H9 (cell line): ENCODE measurements around the gene SDK1. TPM values are rescaled to one million over a fixed set of nuclear protein-coding genes. Genes with fewer than 3 reads are reported as not detected.

Experiments used
- DNase-seq: peaks from one replicate; pipeline ENCODE4 v3.0.0-alpha.2; 2017
- H2AFZ ChIP-seq: one replicate; pipeline ENCODE4 v1.6.1; 2013; ENCODE audit warnings: mild to moderate bottlenecking, low read length, control low read depth, moderate library complexity
- H2AK5ac ChIP-seq: 2 replicates; pipeline ENCODE4 v1.6.1; 2013; ENCODE audit warnings: low read length, control low read depth, mixed read lengths; ENCODE audit not compliant: insufficient read length
- H2BK120ac ChIP-seq: one replicate; pipeline ENCODE4 v1.6.1; 2013; ENCODE audit warnings: low read depth, mild to moderate bottlenecking, low read length, control low read depth, inconsistent platforms; ENCODE audit not compliant: poor library complexity, severe bottlenecking
- H2BK12ac ChIP-seq: 2 replicates; pipeline ENCODE4 v1.6.1; 2013; ENCODE audit warnings: low read length, control low read depth, mixed read lengths, low read depth; ENCODE audit not compliant: insufficient read length
- H2BK15ac ChIP-seq: 2 replicates; pipeline ENCODE4 v1.6.1; 2013; ENCODE audit warnings: low read depth, low read length, control low read depth
- H2BK20ac ChIP-seq: one replicate; pipeline ENCODE4 v1.6.1; 2013; ENCODE audit warnings: low read depth, mild to moderate bottlenecking, low read length, control low read depth, inconsistent platforms; ENCODE audit not compliant: poor library complexity, severe bottlenecking
- H2BK5ac ChIP-seq: 2 replicates; pipeline ENCODE4 v1.6.1; 2013; ENCODE audit warnings: low read length, control low read depth, mixed read lengths; ENCODE audit not compliant: insufficient read length
- H3K14ac ChIP-seq: 2 replicates; pipeline ENCODE4 v1.6.1; 2013; ENCODE audit warnings: low read length, control low read depth; ENCODE audit not compliant: insufficient read depth
- H3K18ac ChIP-seq: 2 replicates; pipeline ENCODE4 v1.6.1; 2013; ENCODE audit warnings: low read depth, mild to moderate bottlenecking, mixed read lengths, low read length, control low read depth; ENCODE audit not compliant: insufficient read length
- H3K23ac ChIP-seq: 2 replicates; pipeline ENCODE4 v1.6.1; 2013; ENCODE audit warnings: low read length, control low read depth, mixed read lengths, low read depth; ENCODE audit not compliant: insufficient read length
- H3K23me2 ChIP-seq: 2 replicates; pipeline ENCODE4 v1.6.1; 2013; ENCODE audit warnings: low read depth, mild to moderate bottlenecking, mixed read lengths, low read length, control low read depth; ENCODE audit not compliant: insufficient read length, poor library complexity, severe bottlenecking
- H3K27ac ChIP-seq: 2 replicates; pipeline ENCODE4 v1.5.1; 2013; ENCODE audit warnings: low read length, control low read depth, mixed read lengths, low read depth; ENCODE audit not compliant: insufficient read length
- H3K27me3 ChIP-seq: 2 replicates; pipeline ENCODE4 v1.6.1; 2013; ENCODE audit warnings: low read length, control low read depth, inconsistent platforms; ENCODE audit not compliant: insufficient read depth
- H3K4ac ChIP-seq: 2 replicates; pipeline ENCODE4 v1.6.1; 2013; ENCODE audit warnings: low read depth, mild to moderate bottlenecking, control low read depth, inconsistent platforms, low read length, moderate library complexity
- H3K4me1 ChIP-seq: 2 replicates; pipeline ENCODE4 v1.6.1; 2013; ENCODE audit warnings: low read length, control low read depth, inconsistent platforms; ENCODE audit not compliant: insufficient read depth
- H3K4me2 ChIP-seq: 2 replicates; pipeline ENCODE4 v1.6.1; 2013; ENCODE audit warnings: low read length, control low read depth, mixed read lengths; ENCODE audit not compliant: insufficient read length, insufficient read depth
- H3K56ac ChIP-seq: 2 replicates; pipeline ENCODE4 v1.6.1; 2013; ENCODE audit warnings: low read depth, mild to moderate bottlenecking, mixed read lengths, low read length, control low read depth; ENCODE audit not compliant: insufficient read length
- H3K79me1 ChIP-seq: 2 replicates; pipeline ENCODE4 v1.6.1; 2013; ENCODE audit warnings: low read depth, mild to moderate bottlenecking, moderate library complexity, low read length, control low read depth, inconsistent platforms; ENCODE audit not compliant: insufficient read depth, poor library complexity, severe bottlenecking
- H3K79me2 ChIP-seq: 2 replicates; pipeline ENCODE4 v1.6.1; 2013; ENCODE audit warnings: low read length, control low read depth, inconsistent platforms; ENCODE audit not compliant: insufficient read depth
- H3K9ac ChIP-seq: 2 replicates; pipeline ENCODE4 v1.6.1; 2013; ENCODE audit warnings: low read length, control low read depth, mixed read lengths; ENCODE audit not compliant: insufficient read length; ENCODE audit errors: extremely low read depth
- H3K9me3 ChIP-seq: one replicate; pipeline ENCODE4 v1.6.1; 2013; ENCODE audit warnings: low read depth, low read length, inconsistent platforms; ENCODE audit not compliant: control insufficient read depth
- H3T11ph ChIP-seq: one replicate; pipeline ENCODE4 v1.6.1; 2013; ENCODE audit warnings: mild to moderate bottlenecking, low read length, control low read depth, inconsistent platforms
- H4K20me1 ChIP-seq: one replicate; pipeline ENCODE4 v1.6.1; 2013; ENCODE audit not compliant: control insufficient read depth, insufficient read length, insufficient read depth
- H4K5ac ChIP-seq: 2 replicates; pipeline ENCODE4 v1.6.1; 2013; ENCODE audit warnings: low read depth, mild to moderate bottlenecking, mixed read lengths, low read length, control low read depth; ENCODE audit not compliant: insufficient read length
- H4K8ac ChIP-seq: replicated peaks from 2 replicates; pipeline ENCODE4 v1.6.1; 2013; ENCODE audit warnings: low read length, control low read depth, mixed read lengths, low read depth; ENCODE audit not compliant: insufficient read length
- H4K91ac ChIP-seq: 2 replicates; pipeline ENCODE4 v1.6.1; 2013; ENCODE audit warnings: low read depth, mild to moderate bottlenecking, moderate library complexity, mixed read lengths, low read length, control low read depth; ENCODE audit not compliant: insufficient read length
- H3K27ac Mint-ChIP-seq, 3 experiments: 2 replicates in 2 of 3; 3 replicates in 1 of 3; pipeline ENCODE4 v1.8.0; 2020 to 2021; ENCODE audit warnings: mixed read lengths in 3 of 3, mild to moderate bottlenecking in 1 of 3, moderate library complexity in 1 of 3
- H3K27me3 Mint-ChIP-seq: 2 replicates; pipeline ENCODE4 v1.8.0; 2021; ENCODE audit warnings: low read depth, mild to moderate bottlenecking, moderate library complexity, mixed read lengths
- H3K36me3 Mint-ChIP-seq, 3 experiments: 2 replicates in 2 of 3; 3 replicates in 1 of 3; pipeline ENCODE4 v1.8.0; 2020 to 2021; ENCODE audit warnings: low read depth in 3 of 3, mixed read lengths in 3 of 3; ENCODE audit not compliant: insufficient read depth in 1 of 3
- H3K4me1 Mint-ChIP-seq, 2 experiments: 2 replicates each; pipeline ENCODE4 v1.8.0; 2020; ENCODE audit warnings: mixed read lengths in 2 of 2
- H3K4me3 Mint-ChIP-seq, 2 experiments: 2 replicates in 1 of 2; 3 replicates in 1 of 2; pipeline ENCODE4 v1.8.0; 2020 to 2021; ENCODE audit warnings: mild to moderate bottlenecking in 2 of 2, mixed read lengths in 2 of 2, moderate library complexity in 1 of 2
- H3K9me3 Mint-ChIP-seq, 2 experiments: 2 replicates in 1 of 2; 3 replicates in 1 of 2; pipeline ENCODE4 v1.8.0; 2020; ENCODE audit warnings: mild to moderate bottlenecking in 2 of 2, mixed read lengths in 2 of 2, moderate library complexity in 1 of 2
- CTCF ChIP-seq: fragments of 200-600 bp; sonication (generic); conservative IDR thresholded peaks from 3 replicates; pipeline ENCODE4 v1.8.0; 2021; ENCODE audit warnings: antibody characterized with exemption, mild to moderate bottlenecking
- WGBS: extraction: QIAGEN DNeasy Blood & Tissue Kit; methylation state at CpG from one replicate; pipeline ENCODE4 v1.1.7; 2013; ENCODE audit warnings: missing lambda C conversion rate, low lambda C conversion rate, mixed read lengths; ENCODE audit not compliant: insufficient read length; ENCODE audit errors: extremely low coverage; 5-methylcytosine and 5-hydroxymethylcytosine counted together
- total RNA-seq: library from RNA; stranded (reverse); gene quantifications from 2 replicates; pipeline ENCODE4 v1.2.1, GENCODE V29; 2021

Gene SDK1
- total RNA-seq, 1 experiment from 2014 or later: 8.7 TPM

GRCh38 chr7:3738964-3739363 is 437.9 kb downstream of the SDK1 start:
- no peaks in the 10 kb centered on the region for H3K27me3 Mint-ChIP-seq
- Histone ChIP-seq H3K79me1 (no peaks in the 10 kb centered on the region), H3K4ac (no peak overlapping the region), H2BK12ac (no peak overlapping the region), H2BK5ac (no peak overlapping the region), H3K18ac (no peak overlapping the region), H4K8ac (no peak overlapping the region), H2BK15ac (no peak overlapping the region), H2BK120ac (no peak overlapping the region), H3K23ac (no peak overlapping the region), H3K9me3 (peaks cover 7% of the 10 kb centered on the region), H3K4me1 (no peaks in the 10 kb centered on the region), H3K14ac (no peak overlapping the region), H3K27ac (no peak overlapping the region), H2AK5ac (no peak overlapping the region), H4K91ac (no peak overlapping the region), H3T11ph (no peak overlapping the region), H3K9ac (no peak overlapping the region), H3K79me2 (no peaks in the 10 kb centered on the region), H2AFZ (no peak overlapping the region), H3K56ac (no peak overlapping the region), H3K23me2 (no peaks in the 10 kb centered on the region), H2BK20ac (no peak overlapping the region), H3K4me2 (no peak overlapping the region), H3K27me3 (no peaks in the 10 kb centered on the region), H4K20me1 (no peaks in the 10 kb centered on the region), H4K5ac (no peak overlapping the region)
- peaks cover 20 to 24% of the 10 kb centered on the region in 2 experiments for H3K9me3 Mint-ChIP-seq
- peaks cover 0 to 15% (median 3%) of the 10 kb centered on the region in 3 experiments; a peak in 3 of 7 replicates for H3K36me3 Mint-ChIP-seq
- H3K27ac Mint-ChIP-seq: no peak overlapping the region
- no peak overlapping the region for H3K4me3 Mint-ChIP-seq
- no peak for DNase-seq
- no CpG with 5 or more reads among the region's 1 CpG for WGBS
- no peak for TF ChIP-seq CTCF
- peaks cover under 1% of the 10 kb centered on the region in 2 experiments; a peak in 2 of 4 replicates for H3K4me1 Mint-ChIP-seq
